BE2C (cell line): ENCODE data around the gene GOLGA3.
"Not testable (repeated sequence)": the region's sequence is repeated elsewhere in the genome, so short reads cannot be mapped to it uniquely, and the experiment has no call there.

Experiments
- DNase-seq: peaks from one replicate; pipeline ENCODE4 v3.0.0-alpha.2; 2020
- H3K27me3 ChIP-seq: fragments of 250-450 bp; sonication (Bioruptor Pico); 2 replicates; pipeline ENCODE4 v1.5.1; 2020; ENCODE audit warnings: mild to moderate bottlenecking
- H3K36me3 ChIP-seq: fragments of 250-450 bp; sonication (Bioruptor Pico); 2 replicates; pipeline ENCODE4 v1.5.1; 2020; ENCODE audit warnings: mild to moderate bottlenecking
- H3K4me1 ChIP-seq: fragments of 250-450 bp; sonication (Bioruptor Pico); 2 replicates; pipeline ENCODE4 v1.5.1; 2020
- H3K4me3 ChIP-seq: 2 replicates; pipeline ENCODE4 v1.5.1; 2011; ENCODE audit warnings: low read depth, low read length
- H3K9me3 ChIP-seq: fragments of 250-450 bp; sonication (Bioruptor Pico); 2 replicates; pipeline ENCODE4 v1.5.1; 2020
- TF ChIP-seq, protein P1 (sequence below): IDR thresholded peaks from 2 replicates; pipeline ENCODE4 v1.5.1; 2012; ENCODE audit warnings: mild to moderate bottlenecking, low read depth, low read length

The GOLGA3 gene

DNA sequence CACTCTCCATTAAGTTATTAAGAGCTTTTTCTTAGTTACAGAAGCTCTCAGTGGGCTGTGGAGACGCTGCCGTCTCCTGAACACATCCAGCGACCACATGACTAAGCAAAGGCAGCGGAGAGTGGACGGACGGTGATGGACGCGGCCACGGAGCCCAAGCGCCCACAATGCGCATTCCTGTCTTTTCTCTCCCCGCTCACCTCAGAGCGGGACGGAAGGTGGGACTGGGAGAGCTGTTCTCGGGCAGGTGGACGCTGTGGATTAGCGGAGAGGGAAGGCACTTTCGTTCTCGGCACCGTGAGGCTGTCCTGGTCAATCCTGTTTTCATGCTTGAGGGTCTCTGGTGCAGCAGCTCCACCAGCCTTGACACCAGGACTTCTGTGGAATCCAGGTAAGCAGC is 64.4 kb downstream of the GOLGA3 start:
- Histone ChIP-seq H3K4me3 (no peak overlapping the region), H3K36me3 (peaks cover 10% of the 10 kb centered on the region), H3K4me1 (peaks cover 6% of the 10 kb centered on the region), H3K9me3 (no peaks in the 10 kb centered on the region), H3K27me3 (no peaks in the 10 kb centered on the region)
- TF ChIP-seq, protein P1, sequence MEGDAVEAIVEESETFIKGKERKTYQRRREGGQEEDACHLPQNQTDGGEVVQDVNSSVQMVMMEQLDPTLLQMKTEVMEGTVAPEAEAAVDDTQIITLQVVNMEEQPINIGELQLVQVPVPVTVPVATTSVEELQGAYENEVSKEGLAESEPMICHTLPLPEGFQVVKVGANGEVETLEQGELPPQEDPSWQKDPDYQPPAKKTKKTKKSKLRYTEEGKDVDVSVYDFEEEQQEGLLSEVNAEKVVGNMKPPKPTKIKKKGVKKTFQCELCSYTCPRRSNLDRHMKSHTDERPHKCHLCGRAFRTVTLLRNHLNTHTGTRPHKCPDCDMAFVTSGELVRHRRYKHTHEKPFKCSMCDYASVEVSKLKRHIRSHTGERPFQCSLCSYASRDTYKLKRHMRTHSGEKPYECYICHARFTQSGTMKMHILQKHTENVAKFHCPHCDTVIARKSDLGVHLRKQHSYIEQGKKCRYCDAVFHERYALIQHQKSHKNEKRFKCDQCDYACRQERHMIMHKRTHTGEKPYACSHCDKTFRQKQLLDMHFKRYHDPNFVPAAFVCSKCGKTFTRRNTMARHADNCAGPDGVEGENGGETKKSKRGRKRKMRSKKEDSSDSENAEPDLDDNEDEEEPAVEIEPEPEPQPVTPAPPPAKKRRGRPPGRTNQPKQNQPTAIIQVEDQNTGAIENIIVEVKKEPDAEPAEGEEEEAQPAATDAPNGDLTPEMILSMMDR = no peak
- DNase-seq = no peak

DNA sequence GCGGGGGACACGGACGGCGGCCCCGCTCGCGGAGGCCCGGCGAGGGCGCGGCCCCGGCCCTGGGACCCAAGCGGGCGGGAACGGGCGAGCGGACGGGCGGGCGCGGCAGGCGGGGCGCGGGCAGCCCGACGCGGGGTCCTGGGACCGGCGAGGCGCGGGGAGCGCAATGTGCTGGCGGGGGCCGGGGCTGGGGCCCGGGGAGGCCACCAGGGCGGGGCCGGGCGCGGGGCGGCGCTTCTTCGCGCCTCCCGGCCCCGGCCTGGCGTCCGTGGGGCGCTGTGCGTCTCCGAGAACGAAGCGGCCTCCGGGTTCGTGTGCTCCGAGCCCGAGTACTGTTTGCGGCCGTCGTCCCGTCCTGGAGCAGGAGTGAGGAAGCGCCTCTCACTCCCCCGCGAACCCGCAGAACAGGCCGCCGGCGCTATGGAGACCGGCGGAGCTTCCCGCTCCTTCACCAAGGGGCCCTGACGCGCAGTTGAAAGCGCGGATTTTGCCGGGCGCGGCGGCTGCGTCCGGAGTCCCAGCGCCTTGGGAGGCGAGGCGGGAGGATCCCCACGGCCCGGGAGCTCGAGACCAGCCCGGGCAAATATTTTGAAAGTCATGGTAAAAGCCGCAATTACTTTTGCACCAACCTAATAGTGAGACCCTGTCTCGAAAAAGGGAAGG is 66.6 kb downstream of the GOLGA3 start:
- peaks cover 6% of the 10 kb centered on the region for H3K4me1 ChIP-seq
- peak; percentile 92 for DNase-seq
- peak overlapping the region; percentile 65 for H3K4me3 ChIP-seq
- TF ChIP-seq, protein P1 = peak; percentile 11; the same call in 1 of the 2 replicates
- H3K36me3 ChIP-seq = peaks cover 19% of the 10 kb centered on the region
- H3K27me3 ChIP-seq = no peaks in the 10 kb centered on the region
- no peaks in the 10 kb centered on the region for H3K9me3 ChIP-seq

DNA sequence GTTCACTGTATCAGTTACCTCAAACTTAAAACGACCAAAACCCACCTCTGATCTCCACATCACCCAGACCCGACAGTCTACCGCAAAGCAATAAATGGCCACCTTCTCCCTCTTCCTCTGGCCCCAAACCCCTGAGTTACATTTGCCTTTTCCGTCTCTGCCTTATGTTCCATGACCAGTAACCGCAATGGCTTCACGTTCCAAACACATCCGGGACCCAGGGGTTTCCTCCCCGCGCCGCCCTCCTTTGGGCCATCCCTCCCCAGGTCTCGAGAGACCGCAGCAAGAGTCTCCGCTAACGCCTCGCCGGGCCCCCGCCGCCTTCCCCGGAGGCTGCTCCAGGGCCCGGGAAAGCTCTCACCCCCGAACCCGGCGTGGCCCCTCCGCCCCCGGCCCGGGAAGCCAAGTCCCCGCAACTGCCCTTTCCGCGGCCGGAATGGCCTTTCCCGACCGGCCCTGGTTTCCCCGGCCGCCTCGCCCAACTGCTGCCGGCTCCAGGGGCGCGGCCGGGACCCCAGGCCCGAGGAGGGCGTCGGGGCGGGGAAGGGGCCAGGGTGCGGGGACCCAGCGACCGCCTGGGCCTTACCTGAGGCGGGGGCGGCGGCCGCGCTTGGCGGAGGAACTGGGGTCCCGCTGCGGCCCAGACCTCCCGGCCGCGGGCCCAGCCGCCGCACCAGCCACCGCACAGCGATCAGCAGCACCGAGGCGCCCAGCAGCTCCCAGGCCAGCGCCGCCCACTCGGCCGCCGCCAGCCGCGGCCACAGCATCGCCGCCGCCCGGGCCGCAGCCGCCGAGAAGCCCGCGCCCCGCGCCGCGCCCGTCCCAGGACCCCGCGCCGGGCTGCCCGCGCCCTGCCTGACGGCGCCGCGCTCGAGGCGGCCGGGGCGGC is 67.4 kb downstream of the GOLGA3 start, which contains the start of gene ANKLE2:
TSS of gene ANKLE2 (minus strand) at position 801 of the 889 bp plus-strand sequence. CDS start at position 767, 34 bp downstream.
- peak; percentile 62 for DNase-seq
- Histone ChIP-seq H3K4me3 (peak within 1 kb of the TSS; percentile 92), H3K36me3 (peaks cover 24% of the 10 kb centered on the region), H3K4me1 (peaks cover 2% of the 10 kb centered on the region; the same call in 1 of the 2 replicates), H3K27me3 (no peaks in the 10 kb centered on the region), H3K9me3 (no peaks in the 10 kb centered on the region)
- TF ChIP-seq, protein P1 = no peak

DNA sequence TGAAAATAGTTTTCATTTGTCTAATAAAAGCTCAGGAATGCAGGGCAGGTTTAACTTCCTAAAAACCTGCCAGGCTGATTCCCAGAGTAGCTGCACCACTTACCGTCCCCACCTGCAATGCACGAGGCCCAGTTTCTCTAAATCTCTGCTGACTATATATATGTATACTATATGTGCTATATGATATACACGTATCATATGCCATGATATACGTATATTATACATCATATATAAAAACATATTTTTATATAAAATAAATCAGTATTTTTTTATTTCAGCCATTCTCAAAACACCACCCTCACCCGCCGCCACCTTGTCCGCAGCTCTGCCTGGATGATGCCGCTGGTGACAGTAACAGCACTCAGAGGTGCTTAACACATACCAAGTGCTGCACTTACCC is 69.3 kb downstream of the GOLGA3 start:
- Histone ChIP-seq H3K9me3 (no peaks in the 10 kb centered on the region), H3K36me3 (peaks cover 40% of the 10 kb centered on the region), H3K4me1 (peaks cover 2% of the 10 kb centered on the region; the same call in 1 of the 2 replicates), H3K27me3 (no peaks in the 10 kb centered on the region), H3K4me3 (no peak overlapping the region)
- TF ChIP-seq, protein P1 = no peak
- no peak for DNase-seq

DNA sequence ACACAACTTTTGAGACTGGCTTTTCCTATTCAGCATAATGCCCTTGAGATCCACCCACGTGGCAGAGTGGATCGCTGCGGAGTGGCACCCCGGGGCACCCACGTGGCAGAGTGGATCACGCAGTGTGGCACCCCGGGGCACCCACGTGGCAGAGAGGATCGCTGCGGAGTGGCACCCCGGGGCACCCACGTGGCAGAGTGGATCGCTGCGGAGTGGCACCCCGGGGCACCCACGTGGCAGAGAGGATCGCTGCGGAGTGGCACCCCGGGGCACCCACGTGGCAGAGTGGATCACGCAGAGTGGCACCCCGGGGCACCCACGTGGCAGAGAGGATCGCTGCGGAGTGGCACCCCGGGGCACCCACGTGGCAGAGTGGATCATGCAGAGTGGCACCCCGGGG is 69.8 kb downstream of the GOLGA3 start:
- H3K4me1 ChIP-seq, DNase-seq, H3K4me3 ChIP-seq, H3K27me3 ChIP-seq, H3K9me3 ChIP-seq: not testable (repeated sequence)
- peaks cover 46% of the 10 kb centered on the region for H3K36me3 ChIP-seq

DNA sequence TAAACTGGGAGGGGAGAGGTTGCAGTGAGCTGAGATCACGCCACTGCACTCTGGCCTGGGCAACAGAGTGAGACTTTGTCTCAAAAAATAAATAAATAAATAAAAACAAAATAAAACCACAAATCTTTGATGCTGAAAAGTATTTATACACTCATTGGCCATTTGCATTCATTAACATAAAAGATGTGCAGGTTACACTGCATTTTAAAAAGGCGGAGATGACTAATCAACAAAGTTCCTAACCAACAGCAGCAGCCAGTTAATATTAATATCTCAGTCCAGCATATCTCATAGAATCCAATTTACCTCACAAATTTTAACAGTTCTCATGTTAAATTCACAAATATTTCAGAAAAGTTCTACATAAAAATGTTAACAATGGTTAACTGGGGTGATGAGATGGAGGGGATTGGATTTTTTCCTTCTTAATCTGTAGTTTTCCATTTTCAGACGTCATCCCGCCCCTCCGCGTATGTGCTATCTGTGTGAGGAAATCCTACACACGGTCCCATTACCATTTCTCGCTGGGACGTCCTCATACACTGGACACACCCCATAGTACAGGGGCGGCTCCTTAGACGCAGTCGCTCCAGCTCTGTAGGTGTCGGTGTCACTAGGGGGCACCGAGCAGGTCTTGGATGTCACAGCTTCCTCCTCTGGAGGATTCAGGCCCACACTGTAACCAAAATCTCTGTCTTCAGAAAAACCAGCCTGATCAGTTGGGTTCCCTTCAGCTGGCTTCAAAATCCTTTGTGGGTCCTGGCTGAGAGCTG is 74.3 kb downstream of the GOLGA3 start:
- TF ChIP-seq, protein P1 = no peak; the same call in 1 of the 2 replicates
- H3K27me3 ChIP-seq = no peaks in the 10 kb centered on the region
- H3K9me3 ChIP-seq = no peaks in the 10 kb centered on the region
- no peak overlapping the region for H3K4me3 ChIP-seq
- peaks cover 80% of the 10 kb centered on the region for H3K36me3 ChIP-seq
- DNase-seq = no peak
- H3K4me1 ChIP-seq = no peaks in the 10 kb centered on the region

DNA sequence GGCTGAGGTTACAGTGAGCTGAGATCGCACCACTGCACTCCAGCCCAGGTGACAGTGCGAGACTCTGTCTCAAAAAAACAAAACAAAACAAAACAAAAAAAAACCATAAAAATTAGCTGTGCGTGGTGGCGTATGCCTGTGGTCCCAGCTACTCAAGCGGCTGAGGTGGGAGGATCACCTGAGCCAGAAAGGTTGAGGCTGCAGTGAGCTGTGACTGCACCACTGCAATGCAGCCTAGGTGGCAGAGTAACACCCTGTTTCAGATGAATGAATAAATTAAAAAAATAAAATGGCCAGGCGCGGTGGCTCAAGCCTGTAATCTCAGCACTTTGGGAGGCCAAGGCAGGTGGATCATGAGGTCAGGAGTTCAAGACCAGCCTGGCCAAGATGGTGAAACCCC is 75.0 kb downstream of the GOLGA3 start:
- not testable (repeated sequence) for H3K4me3 ChIP-seq, H3K4me1 ChIP-seq, H3K9me3 ChIP-seq, DNase-seq, H3K27me3 ChIP-seq
- peaks cover 85% of the 10 kb centered on the region for H3K36me3 ChIP-seq
